ENCODE results near the gene URB1. TPM values are rescaled to one million over a fixed set of nuclear protein-coding genes. Genes with fewer than 3 reads are reported as not detected.

URB1 gene
- total RNA-seq, 4 donors from 2014 or later: 13.7 to 17.7 (median 15.2) TPM

DNA sequence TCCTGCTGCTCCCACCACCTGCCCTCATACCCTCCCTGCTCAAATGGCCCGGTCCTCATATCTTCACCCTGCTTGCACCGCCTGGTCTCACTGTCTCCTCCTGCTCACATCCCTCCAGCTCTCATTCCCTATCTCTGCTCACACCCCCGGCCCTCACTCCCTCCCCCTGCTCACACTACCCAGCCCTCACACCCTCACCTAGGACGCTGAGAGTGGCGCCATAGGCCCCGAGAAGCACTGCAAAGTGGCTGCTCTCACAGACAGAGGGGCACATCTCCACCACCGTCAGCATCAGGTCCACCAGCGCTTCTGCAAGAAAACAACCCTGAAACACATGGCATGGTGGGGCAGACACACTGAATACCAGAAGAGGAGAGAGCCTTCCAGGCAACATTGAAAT lies 55.6 kb downstream of the URB1 start:
- Histone ChIP-seq H3K27me3 (no peaks in the 10 kb centered on the region), H3K4me3 (no peak overlapping the region), H3K9me3 (no peaks in the 10 kb centered on the region), H3K36me3 (peaks cover 3 to 80% of the 10 kb centered on the region in 2 donors), H3K27ac (no peak overlapping the region), H3K4me1 (peaks cover 0 to 2% of the 10 kb centered on the region in 2 donors)
- in situ Hi-C loops (cut with MboI; ENCODE audit: low sequenced_read_pairs in 4 of 4): no loop called here
- intact Hi-C loops (cut with DNase I; ENCODE audit: low total_unique reads): no loop called here
- no peak for TF ChIP-seq POLR2A (IDR thresholded peaks at IDR 0.05)
- TF ChIP-seq, protein P1, sequence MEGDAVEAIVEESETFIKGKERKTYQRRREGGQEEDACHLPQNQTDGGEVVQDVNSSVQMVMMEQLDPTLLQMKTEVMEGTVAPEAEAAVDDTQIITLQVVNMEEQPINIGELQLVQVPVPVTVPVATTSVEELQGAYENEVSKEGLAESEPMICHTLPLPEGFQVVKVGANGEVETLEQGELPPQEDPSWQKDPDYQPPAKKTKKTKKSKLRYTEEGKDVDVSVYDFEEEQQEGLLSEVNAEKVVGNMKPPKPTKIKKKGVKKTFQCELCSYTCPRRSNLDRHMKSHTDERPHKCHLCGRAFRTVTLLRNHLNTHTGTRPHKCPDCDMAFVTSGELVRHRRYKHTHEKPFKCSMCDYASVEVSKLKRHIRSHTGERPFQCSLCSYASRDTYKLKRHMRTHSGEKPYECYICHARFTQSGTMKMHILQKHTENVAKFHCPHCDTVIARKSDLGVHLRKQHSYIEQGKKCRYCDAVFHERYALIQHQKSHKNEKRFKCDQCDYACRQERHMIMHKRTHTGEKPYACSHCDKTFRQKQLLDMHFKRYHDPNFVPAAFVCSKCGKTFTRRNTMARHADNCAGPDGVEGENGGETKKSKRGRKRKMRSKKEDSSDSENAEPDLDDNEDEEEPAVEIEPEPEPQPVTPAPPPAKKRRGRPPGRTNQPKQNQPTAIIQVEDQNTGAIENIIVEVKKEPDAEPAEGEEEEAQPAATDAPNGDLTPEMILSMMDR (IDR thresholded peaks at IDR 0.05 in 4 of 5, conservative IDR thresholded peaks at IDR 0.05 in 1 of 5): no peak
- ATAC-seq (no peak), DNase-seq (no peak)

DNA sequence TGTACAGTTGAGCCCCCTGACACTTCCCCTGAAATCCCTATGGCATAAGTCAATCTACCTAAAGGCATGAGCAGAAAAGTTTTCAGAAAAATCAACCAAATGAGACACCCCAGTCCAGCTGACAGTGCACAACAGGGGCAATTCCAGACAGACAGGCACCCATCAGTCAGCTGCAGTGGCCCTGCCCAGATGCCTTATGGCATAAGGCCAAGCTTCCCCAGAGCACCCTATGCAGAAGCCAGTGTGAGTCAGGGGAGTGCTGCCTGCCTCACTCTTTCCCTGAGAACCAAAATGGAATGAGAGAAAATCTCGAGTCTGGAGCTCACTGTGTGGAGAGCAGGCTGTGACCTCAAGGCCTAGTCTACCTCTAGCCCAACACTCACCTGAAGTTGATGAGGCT lies 56.1 kb downstream of the URB1 start:
- in situ Hi-C loops (cut with MboI; ENCODE audit: low sequenced_read_pairs in 4 of 4) (no loop called here), intact Hi-C loops (cut with DNase I; ENCODE audit: low total_unique reads) (no loop called here)
- no peak for TF ChIP-seq POLR2A (IDR thresholded peaks at IDR 0.05)
- TF ChIP-seq, protein P1 (IDR thresholded peaks at IDR 0.05 in 4 of 5, conservative IDR thresholded peaks at IDR 0.05 in 1 of 5): no peak
- ATAC-seq (no peak), DNase-seq (no peak)
- Histone ChIP-seq H3K27ac (no peak overlapping the region), H3K4me1 (peaks cover 0 to 2% of the 10 kb centered on the region in 2 donors), H3K27me3 (no peaks in the 10 kb centered on the region), H3K36me3 (peaks cover 3 to 84% of the 10 kb centered on the region in 2 donors), H3K9me3 (no peaks in the 10 kb centered on the region), H3K4me3 (no peak overlapping the region)

DNA sequence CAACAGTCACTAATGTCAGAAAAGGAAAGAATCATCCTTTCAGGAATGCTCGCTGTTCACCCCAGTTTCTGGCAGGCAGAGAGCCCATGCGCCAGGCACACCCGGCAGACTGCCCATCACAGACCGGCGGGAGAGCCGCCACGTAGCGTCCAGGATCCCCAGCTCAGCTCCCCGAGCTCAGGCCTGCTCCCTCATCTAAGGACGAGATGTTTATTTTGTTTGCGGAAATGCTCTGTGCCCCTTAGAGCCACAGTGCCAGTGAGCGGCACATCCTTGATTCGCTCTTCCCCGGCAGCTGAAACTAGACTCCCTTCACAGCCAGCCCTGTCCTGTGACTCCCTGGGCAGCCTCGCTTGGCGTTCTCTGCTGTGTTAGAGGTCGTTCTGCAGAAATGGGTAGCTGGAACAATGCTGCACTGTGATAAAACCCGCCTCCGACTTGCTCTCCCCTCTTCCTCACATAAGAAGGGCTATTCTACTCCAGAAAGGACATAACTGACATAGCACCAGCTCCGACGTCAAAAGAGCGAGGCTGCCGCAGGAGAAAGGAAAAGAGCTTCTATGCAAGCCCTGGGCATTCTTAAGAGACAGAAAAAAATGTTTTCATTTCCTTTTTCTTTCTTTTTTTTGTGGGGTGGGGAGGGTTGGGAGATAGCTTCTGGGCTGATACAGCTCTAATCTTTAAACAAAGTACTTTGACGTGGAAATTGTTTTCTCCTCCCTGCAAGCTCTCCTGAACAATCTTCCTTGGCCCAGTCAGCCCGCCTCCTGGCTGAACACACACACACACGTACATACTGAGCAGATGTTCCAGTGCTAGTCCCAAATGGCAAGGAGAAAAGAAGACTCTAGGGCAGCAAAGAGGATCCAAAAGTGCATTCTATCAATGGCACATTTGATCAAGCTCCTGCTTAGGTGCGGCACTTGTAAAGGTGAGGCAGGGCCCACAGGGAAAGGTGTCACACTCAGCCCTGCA lies 56.9 kb downstream of the URB1 start:
- intact Hi-C loops (cut with DNase I; ENCODE audit: low total_unique reads): no loop called here
- Histone ChIP-seq H3K9me3 (no peaks in the 10 kb centered on the region), H3K27me3 (no peaks in the 10 kb centered on the region), H3K4me3 (no peak overlapping the region), H3K4me1 (peaks cover 0 to 2% of the 10 kb centered on the region in 2 donors), H3K27ac (no peak overlapping the region), H3K36me3 (peaks cover 3 to 85% of the 10 kb centered on the region in 2 donors)
- no peak for DNase-seq
- in situ Hi-C loops (cut with MboI; ENCODE audit: low sequenced_read_pairs in 4 of 4): no loop called here
- no peak for TF ChIP-seq POLR2A (IDR thresholded peaks at IDR 0.05)
- TF ChIP-seq, protein P1 (IDR thresholded peaks at IDR 0.05 in 4 of 5, conservative IDR thresholded peaks at IDR 0.05 in 1 of 5): no peak
- peak in 1 of 2 donors; percentile 78 for ATAC-seq

DNA sequence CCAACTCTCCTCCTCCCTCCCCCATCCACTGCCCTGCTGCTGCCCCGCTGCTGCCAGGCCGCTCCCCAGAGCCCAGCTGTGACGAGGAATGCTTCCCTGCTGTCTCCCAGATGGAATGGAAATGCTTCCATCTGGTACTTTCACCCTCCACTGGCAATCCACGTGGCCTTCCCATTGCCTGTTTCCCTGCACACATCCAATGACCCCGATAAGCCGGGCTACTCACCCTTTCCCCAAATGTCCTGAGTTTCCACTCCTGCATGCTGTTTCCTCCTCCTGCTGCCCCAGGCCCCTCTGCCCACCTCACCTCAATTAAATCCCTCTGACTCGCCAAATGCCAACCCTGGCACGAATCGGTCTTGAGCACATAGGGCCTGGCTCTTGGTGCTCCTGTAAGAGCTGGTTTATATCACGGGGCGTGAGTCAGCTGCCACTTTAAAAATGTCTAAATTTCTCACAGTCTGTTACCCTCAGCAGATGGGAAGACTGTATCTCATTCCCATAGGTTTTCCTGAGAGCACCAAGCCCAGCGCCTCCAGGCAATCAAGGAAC lies 57.8 kb downstream of the URB1 start:
- ATAC-seq (no peak), DNase-seq (no peak)
- peaks cover 0 to 2% of the 10 kb centered on the region in 2 donors for H3K4me1 ChIP-seq
- no peaks in the 10 kb centered on the region for H3K9me3 ChIP-seq
- H3K4me3 ChIP-seq: no peak overlapping the region
- in situ Hi-C loops (cut with MboI; ENCODE audit: low sequenced_read_pairs in 4 of 4): no loop called here
- H3K27ac ChIP-seq: no peak overlapping the region
- peaks cover 3 to 83% of the 10 kb centered on the region in 2 donors for H3K36me3 ChIP-seq
- no peak for TF ChIP-seq POLR2A (IDR thresholded peaks at IDR 0.05)
- TF ChIP-seq, protein P1 (IDR thresholded peaks at IDR 0.05 in 4 of 5, conservative IDR thresholded peaks at IDR 0.05 in 1 of 5): no peak
- intact Hi-C loops (cut with DNase I; ENCODE audit: low total_unique reads): no loop called here
- no peaks in the 10 kb centered on the region for H3K27me3 ChIP-seq

Data from gastrocnemius medialis (tissue), 4 donors.